Neural progenitor cell (in vitro differentiated cells): ENCODE measurements around the gene CALB2. TPM values are rescaled to one million over a fixed set of nuclear protein-coding genes. Genes with fewer than 3 reads are reported as not detected.

ENCODE experiments used
- DNase-seq: peaks from one replicate; pipeline ENCODE4 v3.0.0-alpha.2; 2016; ENCODE audit warnings: low spot score
- H2AFZ ChIP-seq: fragments of 200-600 bp; sonication (generic); replicated peaks from 2 replicates; pipeline ENCODE4 v1.6.1; 2016; ENCODE audit warnings: antibody characterized with exemption
- H3F3A ChIP-seq: fragments of 200-600 bp; sonication (generic); 2 replicates; pipeline ENCODE4 v1.6.1; 2016; ENCODE audit warnings: antibody characterized with exemption, low read depth
- H3K27ac ChIP-seq: fragments of 200-600 bp; sonication (generic); 2 replicates; pipeline ENCODE4 v1.5.1; 2016; ENCODE audit warnings: mild to moderate bottlenecking
- H3K27me3 ChIP-seq: fragments of 200-600 bp; sonication (generic); 2 replicates; pipeline ENCODE4 v1.6.1; 2016; ENCODE audit warnings: mild to moderate bottlenecking, moderate library complexity
- H3K36me3 ChIP-seq: fragments of 200-600 bp; sonication (generic); 2 replicates; pipeline ENCODE4 v1.5.1; 2016
- H3K4me1 ChIP-seq: fragments of 200-600 bp; sonication (generic); 2 replicates; pipeline ENCODE4 v1.6.1; 2016; ENCODE audit warnings: mixed run types
- H3K4me2 ChIP-seq: fragments of 200-600 bp; sonication (generic); 2 replicates; pipeline ENCODE4 v1.6.1; 2016
- H3K4me3 ChIP-seq: fragments of 200-600 bp; sonication (generic); 2 replicates; pipeline ENCODE4 v1.5.1; 2016
- H3K79me2 ChIP-seq: fragments of 200-600 bp; sonication (generic); 2 replicates; pipeline ENCODE4 v1.6.1; 2016; ENCODE audit warnings: low read depth
- H3K9ac ChIP-seq: fragments of 200-600 bp; sonication (generic); 2 replicates; pipeline ENCODE4 v1.6.1; 2016
- H3K9me3 ChIP-seq: fragments of 200-600 bp; sonication (generic); 2 replicates; pipeline ENCODE4 v1.5.1; 2016; ENCODE audit warnings: low read depth
- H4K20me1 ChIP-seq: fragments of 200-600 bp; sonication (generic); 2 replicates; pipeline ENCODE4 v1.6.1; 2016; ENCODE audit warnings: low read depth
- H3K27ac Mint-ChIP-seq: 3 replicates; pipeline ENCODE4 v1.8.0; 2021; ENCODE audit warnings: mixed read lengths
- H3K27me3 Mint-ChIP-seq: 2 replicates; pipeline ENCODE4 v1.8.0; 2022; ENCODE audit warnings: low read depth, mild to moderate bottlenecking, inconsistent platforms, moderate library complexity, mixed read lengths; ENCODE audit not compliant: insufficient read depth
- H3K36me3 Mint-ChIP-seq: 3 replicates; pipeline ENCODE4 v1.8.0; 2021; ENCODE audit warnings: mixed read lengths
- H3K4me1 Mint-ChIP-seq: 3 replicates; pipeline ENCODE4 v1.8.0; 2021; ENCODE audit warnings: mixed read lengths
- H3K4me3 Mint-ChIP-seq: 3 replicates; pipeline ENCODE4 v1.8.0; 2021; ENCODE audit warnings: mild to moderate bottlenecking, moderate library complexity, mixed read lengths
- H3K9me3 Mint-ChIP-seq: 3 replicates; pipeline ENCODE4 v1.8.0; 2020; ENCODE audit warnings: mixed read lengths
- EZH2 ChIP-seq: fragments of 200-600 bp; sonication (generic); IDR thresholded peaks from 2 replicates; pipeline ENCODE4 v1.6.1; 2017; ENCODE audit warnings: antibody characterized with exemption, mild to moderate bottlenecking, moderate library complexity
- EZH2phosphoT487 ChIP-seq: fragments of 200-600 bp; sonication (generic); IDR thresholded peaks from 2 replicates; pipeline ENCODE4 v1.6.1; 2017; ENCODE audit warnings: antibody characterized with exemption
- total RNA-seq: library from RNA; depleted of rRNA; stranded (reverse); fragments of >200 nt; gene quantifications from 2 replicates; pipeline ENCODE4 v1.2.3, GENCODE V29; 2015; ENCODE audit warnings: low replicate concordance
- TF ChIP-seq, protein P1 (sequence below): fragments of 200-600 bp; sonication (generic); IDR thresholded peaks from 2 replicates; pipeline ENCODE4 v1.5.1; 2017; ENCODE audit warnings: antibody characterized with exemption, mild to moderate bottlenecking

Gene CALB2
- total RNA-seq, 1 donor from 2014 or later, result not detected

DNA sequence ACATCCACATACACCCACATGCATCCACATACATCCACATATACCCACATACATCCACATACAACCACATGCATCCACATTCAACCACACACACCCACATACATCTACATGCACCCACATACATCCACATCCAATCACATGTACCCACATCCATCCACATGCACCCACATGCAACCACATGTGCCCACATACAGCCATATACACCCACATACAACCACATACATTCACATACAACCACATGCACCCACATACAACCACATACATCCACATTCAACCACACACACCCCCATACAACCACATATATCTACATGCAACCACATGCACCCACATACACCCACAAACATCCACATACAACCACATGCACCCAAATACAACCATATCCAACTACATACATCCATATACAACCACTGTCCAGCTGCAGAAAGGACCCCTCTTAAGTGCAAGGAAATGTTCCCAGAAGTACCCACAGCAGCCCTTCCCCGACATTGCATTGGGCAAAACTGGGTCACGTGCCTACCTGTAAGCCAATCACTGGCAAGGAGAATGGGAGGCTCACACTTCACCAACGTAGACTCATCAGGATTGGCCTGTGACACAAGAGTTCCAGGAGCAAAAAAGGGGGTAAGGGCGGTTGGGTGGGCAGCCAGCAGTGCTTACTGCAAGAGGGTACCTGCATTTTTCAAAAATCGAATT is 18.1 kb downstream of the CALB2 start:
- H3K27me3 Mint-ChIP-seq, result peaks cover 17% of the 10 kb centered on the region
- H3K27ac ChIP-seq, result no peak overlapping the region
- no peak overlapping the region for H3K4me2 ChIP-seq
- no peaks in the 10 kb centered on the region for H3K27me3 ChIP-seq
- no peaks in the 10 kb centered on the region for H3K9me3 Mint-ChIP-seq
- TF ChIP-seq, protein P1, sequence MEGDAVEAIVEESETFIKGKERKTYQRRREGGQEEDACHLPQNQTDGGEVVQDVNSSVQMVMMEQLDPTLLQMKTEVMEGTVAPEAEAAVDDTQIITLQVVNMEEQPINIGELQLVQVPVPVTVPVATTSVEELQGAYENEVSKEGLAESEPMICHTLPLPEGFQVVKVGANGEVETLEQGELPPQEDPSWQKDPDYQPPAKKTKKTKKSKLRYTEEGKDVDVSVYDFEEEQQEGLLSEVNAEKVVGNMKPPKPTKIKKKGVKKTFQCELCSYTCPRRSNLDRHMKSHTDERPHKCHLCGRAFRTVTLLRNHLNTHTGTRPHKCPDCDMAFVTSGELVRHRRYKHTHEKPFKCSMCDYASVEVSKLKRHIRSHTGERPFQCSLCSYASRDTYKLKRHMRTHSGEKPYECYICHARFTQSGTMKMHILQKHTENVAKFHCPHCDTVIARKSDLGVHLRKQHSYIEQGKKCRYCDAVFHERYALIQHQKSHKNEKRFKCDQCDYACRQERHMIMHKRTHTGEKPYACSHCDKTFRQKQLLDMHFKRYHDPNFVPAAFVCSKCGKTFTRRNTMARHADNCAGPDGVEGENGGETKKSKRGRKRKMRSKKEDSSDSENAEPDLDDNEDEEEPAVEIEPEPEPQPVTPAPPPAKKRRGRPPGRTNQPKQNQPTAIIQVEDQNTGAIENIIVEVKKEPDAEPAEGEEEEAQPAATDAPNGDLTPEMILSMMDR, result no peak
- no peak for TF ChIP-seq EZH2
- no peak for TF ChIP-seq EZH2phosphoT487
- no peak overlapping the region for H3K4me3 ChIP-seq
- no peaks in the 10 kb centered on the region for H3K9me3 ChIP-seq
- H3F3A ChIP-seq, result no peaks in the 10 kb centered on the region
- no peak overlapping the region for H2AFZ ChIP-seq
- no peak for DNase-seq
- no peaks in the 10 kb centered on the region for H3K36me3 Mint-ChIP-seq
- peak overlapping the region; percentile 11 for H3K4me3 Mint-ChIP-seq
- H3K4me1 ChIP-seq, result peaks cover 7% of the 10 kb centered on the region
- peaks cover 7% of the 10 kb centered on the region for H3K4me1 Mint-ChIP-seq
- no peaks in the 10 kb centered on the region for H3K36me3 ChIP-seq
- no peak overlapping the region for H3K27ac Mint-ChIP-seq
- no peak overlapping the region for H3K9ac ChIP-seq
- H4K20me1 ChIP-seq, result no peaks in the 10 kb centered on the region
- no peaks in the 10 kb centered on the region for H3K79me2 ChIP-seq

GRCh38 chr16:71379711-71380110 is 21.2 kb downstream of the CALB2 start:
- Mint-ChIP-seq H3K4me1 (peaks cover 10% of the 10 kb centered on the region), H3K27ac (no peak overlapping the region)
- H3F3A ChIP-seq, result no peaks in the 10 kb centered on the region

GRCh38 chr16:71380831-71381230 is 22.3 kb downstream of the CALB2 start:
- no peak for DNase-seq
- no peak overlapping the region for H2AFZ ChIP-seq
- TF ChIP-seq EZH2phosphoT487 (no peak), EZH2 (no peak)
- TF ChIP-seq, protein P1, result no peak
- Mint-ChIP-seq H3K36me3 (no peaks in the 10 kb centered on the region), H3K27ac (no peak overlapping the region), H3K27me3 (peaks cover 19% of the 10 kb centered on the region), H3K9me3 (no peaks in the 10 kb centered on the region), H3K4me1 (peaks cover 10% of the 10 kb centered on the region), H3K4me3 (no peak overlapping the region)
- H3K27me3 ChIP-seq, result no peaks in the 10 kb centered on the region
- H3K4me2 ChIP-seq, result no peak overlapping the region
- H4K20me1 ChIP-seq, result no peaks in the 10 kb centered on the region
- H3K79me2 ChIP-seq, result no peaks in the 10 kb centered on the region
- H3K4me1 ChIP-seq, result peaks cover 11% of the 10 kb centered on the region
- no peak overlapping the region for H3K9ac ChIP-seq
- H3K4me3 ChIP-seq, result no peak overlapping the region
- no peaks in the 10 kb centered on the region for H3K9me3 ChIP-seq
- H3K27ac ChIP-seq, result no peak overlapping the region
- H3F3A ChIP-seq, result no peaks in the 10 kb centered on the region
- H3K36me3 ChIP-seq, result no peaks in the 10 kb centered on the region

More at GRCh38 chr16:71379711-71380110, 21.2 kb downstream of the CALB2 start:
- Histone ChIP-seq H3K4me2 (no peak overlapping the region), H2AFZ (no peak overlapping the region), H3K36me3 (no peaks in the 10 kb centered on the region), H3K9me3 (no peaks in the 10 kb centered on the region), H3K27me3 (no peaks in the 10 kb centered on the region), H3K4me1 (peaks cover 7% of the 10 kb centered on the region), H3K79me2 (no peaks in the 10 kb centered on the region), H4K20me1 (no peaks in the 10 kb centered on the region), H3K9ac (no peak overlapping the region), H3K4me3 (no peak overlapping the region), H3K27ac (no peak overlapping the region)
- Mint-ChIP-seq H3K27me3 (peaks cover 23% of the 10 kb centered on the region), H3K4me3 (no peak overlapping the region), H3K36me3 (no peaks in the 10 kb centered on the region), H3K9me3 (no peaks in the 10 kb centered on the region)
- peak; percentile 47 for DNase-seq
- TF ChIP-seq, protein P1, result no peak
- TF ChIP-seq EZH2phosphoT487 (no peak), EZH2 (no peak)
